UCSD-AML1 (cell line): Measurements from ENCODE around the gene SRGAP3.
"Not testable (repeated sequence)": the region's sequence is repeated elsewhere in the genome, so short reads cannot be mapped to it uniquely, and the experiment has no call there.

Experiments
- DNase-seq: peaks from one replicate; lab custom pipeline; 2025; ENCODE audit not compliant: unreplicated experiment; lab: John Stamatoyannopoulos, UW

The SRGAP3 gene

GRCh38 chr3:9249273-9250192 lies at the start of gene SRGAP3:
Gene SRGAP3, minus strand, starts transcription at chr3:9249646. Its CDS starts 695 bp downstream, at chr3:9248951.
- DNase-seq: peak; percentile 78

DNA sequence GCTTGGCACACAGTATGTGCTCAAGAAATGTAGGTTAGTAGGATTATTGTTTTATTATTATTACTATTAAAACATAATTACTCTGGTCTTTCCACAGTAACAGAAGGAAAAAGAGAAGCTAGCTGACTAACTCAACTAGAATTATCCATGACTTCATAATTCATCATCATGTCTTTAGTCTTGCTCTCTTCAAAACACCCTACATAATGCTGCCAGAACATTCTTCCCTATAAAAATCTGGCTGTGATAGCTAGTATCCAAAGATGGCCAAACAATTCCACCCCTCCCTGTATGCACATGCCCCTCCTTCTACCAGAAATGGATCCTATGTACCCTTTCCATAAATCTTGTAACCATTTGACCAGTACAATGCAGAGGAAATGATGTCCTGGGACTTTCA lies 48.8 kb upstream of the SRGAP3 start:
- DNase-seq: no peak

DNA sequence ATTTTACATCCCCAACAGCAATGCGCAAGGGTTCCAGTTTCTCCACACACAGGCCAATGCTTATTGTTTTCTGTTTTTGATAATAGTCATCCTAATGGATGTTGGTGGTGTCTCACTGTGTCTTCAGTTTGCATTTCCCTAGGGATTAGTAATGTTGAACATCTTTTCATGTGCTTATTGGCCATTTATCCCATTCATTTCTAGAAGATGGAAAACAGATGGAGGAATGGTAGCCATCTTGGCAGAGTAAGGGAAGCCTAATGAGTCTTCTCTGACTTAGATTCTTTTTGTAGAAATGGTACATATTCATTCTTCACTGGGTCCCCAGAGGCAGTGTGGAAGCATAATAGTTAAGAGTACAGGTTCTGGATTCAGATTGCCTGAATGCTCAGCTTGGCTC lies 46.8 kb upstream of the SRGAP3 start:
- no peak for DNase-seq

DNA sequence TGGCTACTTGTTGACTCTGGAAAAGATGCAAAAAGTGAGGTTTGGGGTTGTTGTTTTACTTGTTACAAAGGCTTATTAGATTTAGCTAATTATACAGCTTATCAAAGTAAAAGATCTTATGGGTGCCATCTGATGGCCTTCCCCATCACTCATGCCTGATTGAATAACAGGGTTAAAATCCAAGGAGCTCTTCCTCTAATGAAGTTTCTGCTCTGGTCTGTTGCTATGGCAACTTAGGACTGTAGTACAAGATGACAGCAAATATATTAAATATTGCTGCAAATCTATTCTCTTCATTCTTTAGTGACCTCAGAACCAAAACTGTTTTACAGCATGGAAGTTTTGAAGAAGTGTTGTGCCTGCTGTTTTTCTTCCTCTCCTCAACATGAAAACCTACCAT lies 45.6 kb upstream of the SRGAP3 start:
- no peak for DNase-seq

- not testable (repeated sequence) for DNase-seq
Observed at GRCh38 chr3:9293953-9294352, 44.5 kb upstream of the SRGAP3 start.

DNA sequence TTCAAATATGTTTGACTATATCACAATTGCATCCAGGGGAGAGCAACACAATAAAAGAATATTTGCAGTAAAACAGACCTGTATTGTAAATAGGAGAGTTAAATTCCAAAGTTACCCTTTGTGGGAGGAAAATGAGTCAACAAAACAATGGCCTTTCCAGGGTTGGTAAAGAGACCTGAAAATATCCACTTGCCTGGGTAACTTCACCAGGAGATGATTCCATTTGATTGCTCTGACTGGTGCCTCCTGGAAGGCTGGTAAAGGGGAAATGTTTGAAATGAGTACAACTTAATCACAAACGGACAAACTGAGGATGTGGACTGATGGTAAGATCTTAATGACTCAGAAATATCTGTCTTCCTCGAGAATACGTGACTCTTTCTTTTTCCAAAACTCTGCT lies 43.6 kb upstream of the SRGAP3 start:
- DNase-seq: no peak

GRCh38 chr3:9292516-9292915 lies 43.1 kb upstream of the SRGAP3 start:
- no peak for DNase-seq

DNA sequence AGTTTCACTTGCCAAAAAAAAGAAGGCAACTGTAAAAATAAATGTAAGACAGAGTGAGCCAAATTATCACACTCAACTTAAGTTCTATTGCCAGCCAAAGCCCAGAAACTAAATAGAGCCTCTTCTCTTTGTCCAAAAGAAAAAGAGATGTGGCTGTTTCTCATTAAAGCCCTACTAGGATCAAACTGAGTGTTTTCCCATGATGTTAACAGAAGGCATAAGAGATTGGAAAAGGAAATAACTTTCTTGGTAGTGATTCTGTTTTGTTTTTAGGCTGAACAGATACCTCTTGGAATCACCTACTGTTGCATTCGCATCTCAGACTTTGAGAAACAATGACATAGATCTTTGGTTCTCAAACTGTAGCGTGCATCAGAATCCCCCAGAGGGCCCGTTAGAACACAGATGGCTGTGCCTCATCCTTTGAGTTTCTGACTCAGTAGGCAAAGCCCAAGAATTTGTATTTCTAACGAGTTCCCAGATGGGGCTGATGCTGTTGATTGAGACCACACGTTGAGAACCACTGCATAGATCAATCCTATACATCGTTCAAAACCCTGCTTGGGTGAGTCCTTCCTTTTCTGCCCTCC lies 42.5 kb upstream of the SRGAP3 start:
- DNase-seq: no peak

DNA sequence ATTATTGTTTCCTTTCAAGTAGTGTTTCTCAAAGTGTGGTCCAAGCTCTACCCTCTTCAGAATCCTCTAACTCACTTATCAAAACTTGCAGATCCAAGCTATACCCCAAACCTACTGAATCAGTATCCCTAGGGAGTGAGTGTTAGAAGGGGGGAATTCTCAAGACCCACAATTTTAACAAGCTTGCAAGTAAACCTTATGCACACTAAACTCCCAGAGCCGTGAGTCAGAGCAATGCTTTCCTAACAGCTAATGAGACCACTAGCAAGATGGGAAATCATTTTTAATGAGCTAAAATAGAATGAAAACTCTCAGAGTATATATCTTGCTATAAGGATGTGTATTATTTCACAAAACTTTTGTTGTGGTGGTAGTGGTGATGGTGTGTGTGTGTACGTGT lies 41.1 kb upstream of the SRGAP3 start:
- DNase-seq: no peak

GRCh38 chr3:9281533-9281932 lies 32.1 kb upstream of the SRGAP3 start:
- not testable (repeated sequence) for DNase-seq

- no peak for DNase-seq
Observed at GRCh38 chr3:9280451-9281219, 31.2 kb upstream of the SRGAP3 start.

DNA sequence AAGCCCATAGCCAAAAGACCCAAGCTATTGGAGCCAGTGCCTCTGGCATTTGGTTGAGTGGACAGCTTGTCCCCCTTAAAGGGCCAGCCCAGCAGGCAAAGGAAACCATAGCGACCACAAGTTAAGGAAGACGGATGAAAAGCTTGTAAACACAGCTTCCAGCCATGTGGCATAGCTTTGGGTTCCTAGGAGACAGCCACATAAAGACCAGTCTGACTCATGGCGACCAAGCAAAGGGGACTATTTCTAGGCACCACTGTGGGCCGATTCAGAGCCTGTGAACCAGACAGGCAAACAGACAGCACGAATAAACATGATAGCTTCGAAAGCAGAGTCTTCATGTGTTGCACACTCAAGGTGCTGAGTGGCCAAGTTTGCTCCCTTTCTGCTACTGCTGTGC lies 30.5 kb upstream of the SRGAP3 start:
- no peak for DNase-seq

DNA sequence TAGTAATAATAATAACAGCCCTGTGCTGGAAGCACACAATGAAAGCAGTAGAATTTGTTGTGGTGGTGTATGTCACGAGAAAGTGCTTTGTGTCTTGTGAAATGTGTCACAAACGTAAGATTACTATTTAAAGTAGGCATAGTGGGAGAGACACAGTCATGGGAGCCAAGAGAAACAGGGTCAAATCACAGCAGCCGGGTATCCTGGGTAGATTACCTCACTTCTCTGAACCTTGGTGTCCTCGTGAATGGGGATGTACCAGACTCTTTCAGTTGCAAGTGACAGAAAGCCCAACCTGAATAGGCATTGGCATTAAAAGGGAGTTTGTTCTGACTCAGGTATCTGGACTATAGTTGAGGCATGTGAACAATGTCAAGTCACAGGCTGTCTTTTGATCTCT lies 29.1 kb upstream of the SRGAP3 start:
- no peak for DNase-seq

- DNase-seq: no peak
Observed at GRCh38 chr3:9278085-9278484, 28.6 kb upstream of the SRGAP3 start.

DNA sequence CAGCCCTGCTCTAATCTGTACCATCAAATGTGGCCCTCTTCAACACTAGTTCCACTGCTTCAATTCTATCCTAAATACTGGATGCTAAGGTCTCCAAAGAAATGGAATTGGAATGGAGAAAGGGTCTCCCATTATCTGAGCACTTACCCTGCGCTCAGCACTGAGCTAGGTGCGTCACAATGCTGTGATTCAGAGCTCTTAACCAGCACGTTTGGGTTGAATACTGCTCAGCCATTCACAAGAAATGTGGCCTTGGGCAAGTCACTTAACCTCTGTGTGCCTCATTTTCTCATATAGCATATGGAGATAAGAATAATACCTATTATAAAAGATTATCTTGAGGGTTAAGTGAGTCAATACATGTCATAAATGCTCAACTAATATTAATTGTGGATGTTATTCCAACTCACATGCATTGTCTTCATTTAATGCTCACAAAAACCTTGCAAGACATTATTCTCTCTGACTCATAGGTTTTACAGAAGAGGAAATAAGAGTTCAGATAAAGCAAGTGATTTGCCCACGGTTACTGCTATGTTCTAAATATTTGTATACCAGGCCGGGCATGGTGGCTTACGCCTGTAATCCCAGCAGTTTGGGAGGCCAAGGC lies 27.4 kb upstream of the SRGAP3 start:
- DNase-seq: no peak

DNA sequence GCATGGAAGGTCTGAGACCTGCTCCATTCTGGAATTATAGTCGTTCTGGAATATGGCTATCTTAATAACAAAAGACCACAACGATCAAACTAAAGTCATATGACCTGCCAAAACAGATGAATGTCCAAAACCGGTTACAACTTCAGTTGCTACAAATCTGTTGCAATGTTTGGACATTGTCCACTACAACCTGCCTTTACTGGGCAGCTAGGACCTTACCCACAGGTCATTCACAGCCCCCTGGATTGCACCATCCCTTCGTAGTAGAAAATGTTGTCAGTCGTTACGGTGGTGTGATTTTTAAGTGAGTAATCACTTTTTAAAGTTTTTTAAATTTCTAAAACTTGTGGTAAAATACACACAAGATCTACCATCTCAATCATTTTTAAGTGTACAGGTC lies 22.5 kb upstream of the SRGAP3 start:
- no peak for DNase-seq

DNA sequence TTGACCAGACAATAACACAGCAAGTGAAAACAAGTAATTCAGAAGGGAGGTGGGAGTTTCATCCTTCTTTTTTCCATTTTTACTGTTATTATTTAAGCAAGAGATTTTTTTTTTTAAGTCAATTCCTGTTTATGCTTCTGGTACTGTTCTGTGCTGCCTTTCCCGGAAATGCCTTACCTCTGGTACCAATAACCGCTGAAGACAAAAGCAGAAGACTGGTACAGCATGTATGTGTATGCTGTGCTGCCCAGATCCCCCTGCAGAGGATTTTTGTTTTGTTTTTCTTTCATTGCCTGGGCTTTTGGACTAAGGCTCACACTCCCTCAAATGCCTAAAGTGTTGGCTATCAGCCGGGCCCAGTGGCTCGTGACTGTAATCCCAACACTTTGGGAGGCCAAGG lies 21.3 kb upstream of the SRGAP3 start:
- no peak for DNase-seq

DNA sequence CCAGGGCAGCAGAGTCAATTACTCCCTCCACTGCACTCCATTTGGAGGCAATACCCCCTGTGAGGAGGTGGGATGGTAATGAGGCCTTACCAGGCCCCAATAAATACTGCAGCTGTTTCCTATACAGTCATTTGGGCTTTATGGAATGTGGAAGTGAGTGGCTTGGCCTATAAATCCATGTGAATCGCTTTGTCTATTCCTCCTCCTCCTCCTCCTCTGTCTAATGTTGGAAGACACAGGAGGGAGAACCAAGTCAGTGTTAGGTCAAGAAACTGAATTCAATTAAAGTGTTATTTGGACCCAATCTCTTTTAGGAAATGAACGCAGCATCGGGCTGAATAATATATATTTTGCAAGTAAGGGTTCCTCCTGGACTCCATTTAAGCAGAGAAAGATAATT lies 17.3 kb upstream of the SRGAP3 start:
- DNase-seq: no peak

DNA sequence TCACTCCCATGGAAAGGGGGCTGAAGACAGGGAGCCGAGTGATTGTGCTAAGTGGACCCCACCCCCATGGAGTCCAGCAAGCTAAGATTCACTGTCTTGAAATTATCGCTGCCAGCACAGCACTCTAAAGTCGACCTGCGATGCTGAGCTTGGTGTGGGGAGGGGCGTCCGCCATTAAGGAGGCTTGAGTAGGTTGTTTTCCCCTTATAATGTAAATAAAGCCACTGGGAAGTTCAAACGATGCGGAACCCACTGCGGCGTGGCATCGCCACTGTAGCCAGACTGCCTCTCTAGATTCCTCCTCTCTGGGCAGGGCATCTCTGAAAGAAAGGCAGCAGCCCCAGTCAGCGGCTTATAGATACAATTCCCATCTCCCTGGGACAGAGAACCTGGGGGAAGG lies 10.9 kb upstream of the SRGAP3 start:
- DNase-seq: no peak

DNA sequence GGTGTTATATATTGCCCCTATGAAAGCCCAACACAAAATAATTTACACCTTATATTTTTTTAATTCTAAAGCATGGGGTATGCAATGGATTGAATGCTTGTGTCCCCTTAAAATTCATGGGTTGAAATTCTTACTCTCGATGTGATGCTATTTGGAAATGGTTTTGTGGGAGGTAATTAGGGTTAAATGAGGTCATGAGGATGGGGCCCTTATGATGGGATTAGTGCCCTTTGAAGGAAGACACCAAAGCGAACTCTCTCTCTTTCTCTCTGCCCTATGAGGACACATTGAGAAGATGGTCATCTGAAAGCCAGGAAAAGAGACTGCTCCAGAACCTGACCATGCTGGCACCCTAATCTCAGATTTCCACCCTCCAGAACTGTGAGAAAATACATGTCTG lies 7.6 kb upstream of the SRGAP3 start:
- DNase-seq: no peak

DNA sequence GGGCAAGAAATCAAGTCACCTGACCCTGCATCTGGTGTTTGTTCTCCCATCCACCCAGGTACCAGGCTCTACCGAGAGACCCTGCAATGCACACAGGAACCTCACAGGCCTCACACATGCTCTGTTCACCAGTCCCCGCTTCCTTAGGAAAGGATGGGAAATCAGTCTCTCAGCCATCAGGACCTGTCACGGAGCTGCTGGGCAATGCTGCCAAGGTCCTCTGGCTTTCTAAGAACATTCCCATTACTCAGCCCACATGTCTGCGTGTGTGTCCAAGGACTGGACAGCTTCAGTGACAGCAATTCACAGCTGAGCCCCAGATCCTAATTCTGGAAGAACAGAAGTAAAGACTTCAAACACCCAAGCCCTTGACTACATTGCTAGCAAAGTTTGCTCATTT lies 6.5 kb upstream of the SRGAP3 start:
- no peak for DNase-seq
